NOMO-1 treated with DMSO at 0.1 percent for 48 hours (cell line): Measurements from ENCODE around the gene PRR23C.

Experiments used
- DNase-seq: peaks from one replicate; lab custom pipeline; 2025; ENCODE audit not compliant: unreplicated experiment; lab: John Stamatoyannopoulos, UW

PRR23C gene

GRCh38 chr3:139005356-139005993 lies 39.2 kb downstream of the PRR23C start:
- no peak for DNase-seq

GRCh38 chr3:138995706-138996105 lies 49.0 kb downstream of the PRR23C start:
- no peak for DNase-seq
